Measurements from ENCODE around the gene TENM4. TPM values are rescaled to one million over a fixed set of nuclear protein-coding genes. Genes with fewer than 3 reads are reported as not detected.

TENM4 gene
- total and polyA plus RNA-seq, 10 of the 15 experiments (the other 5 are each of a cell fraction or from before 2014, with no cell fraction given): 0.03 to 0.12 (median 0.06) TPM; not detected in 7

DNA sequence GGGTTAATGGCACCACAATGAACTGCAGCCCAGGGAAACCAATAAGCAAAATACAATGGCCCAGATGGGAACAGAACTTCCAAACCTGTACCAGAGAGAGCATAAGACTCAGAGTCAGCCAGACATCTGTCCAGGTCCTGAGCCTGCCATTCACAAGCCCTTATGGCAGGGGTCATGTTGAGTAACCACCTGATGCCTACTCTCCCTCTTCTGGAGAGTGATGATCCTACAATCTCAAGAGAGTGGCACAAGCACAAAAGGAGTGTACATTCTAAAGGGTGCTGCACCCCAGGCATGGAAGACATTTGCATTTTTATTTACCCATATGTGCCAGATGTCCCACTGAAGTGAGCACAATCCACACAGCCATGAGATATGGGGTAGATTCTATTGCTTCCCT, 10.6 kb downstream of the TENM4 start:
- Histone ChIP-seq H3K9me3 (replicated peaks; ENCODE audit: control insufficient read depth, insufficient read depth, low read length) (no peaks in the 10 kb centered on the region), H2AFZ (ENCODE audit: control insufficient read depth, low read depth, low read length) (no peak overlapping the region), H3K79me2 (ENCODE audit: control insufficient read depth, insufficient read depth, low read length) (no peaks in the 10 kb centered on the region), H3K9ac (ENCODE audit: control insufficient read depth, insufficient read depth, low read length) (no peak overlapping the region), H3K27ac (ENCODE audit: control insufficient read depth, insufficient read depth) (no peak overlapping the region), H4K20me1 (ENCODE audit: control insufficient read depth, insufficient read depth) (no peaks in the 10 kb centered on the region), H3K4me2 (ENCODE audit: control insufficient read depth, insufficient read depth) (no peak overlapping the region), H3K4me1 (ENCODE audit: control insufficient read depth, insufficient read depth, low read length) (no peaks in the 10 kb centered on the region), H3K4me3 (no peak overlapping the region), H3K36me3 (ENCODE audit: control insufficient read depth in 2 of 2, insufficient read depth in 2 of 2, low read length in 1 of 2) (no peaks in the 10 kb centered on the region), H3K27me3 (replicated peaks in 1 of 2; ENCODE audit: control insufficient read depth in 2 of 2, insufficient read depth in 2 of 2, low read length in 1 of 2) (peaks cover 0 to 7% of the 10 kb centered on the region in 2 experiments; a peak in 1 of 4 replicates)
- CTCF ChIA-PET: interaction anchor here (0.8 to 1.3 kb wide), 2 partner anchors 28 to 203 kb away, joined by 3 to 4 read pairs; no protein-coding TSS in a partner anchor
- in situ Hi-C loops (cut with MboI) (no loop called here), intact Hi-C loops (cut with micrococcal nuclease; ENCODE audit: unreplicated experiment) (no loop called here)
- BruUV-seq (replicated peaks): no TSS peak
- no peak; the same call in 2 of the 3 replicates for ATAC-seq
- DNase-seq (ENCODE audit: low read depth, low spot score): no peak
- SMC1A ChIA-PET (ENCODE audit: uncharacterized antibody, unreplicated experiment): no interaction called here
- POLR2A ChIA-PET: no interaction called here
- RAD21 ChIA-PET (ENCODE audit: unreplicated experiment): interaction anchor here (0.7 kb wide), 1 partner anchor 45 kb away, joined by 3 read pairs; no protein-coding TSS in a partner anchor
- TF ChIP-seq TAF1 (IDR thresholded peaks at IDR 0.05; ENCODE audit: borderline replicate concordance, low read depth, low read length): no peak
- no peak for TF ChIP-seq ZNF274 (IDR thresholded peaks at IDR 0.05; ENCODE audit: insufficient read depth, insufficient read length)
- TF ChIP-seq, protein P1, sequence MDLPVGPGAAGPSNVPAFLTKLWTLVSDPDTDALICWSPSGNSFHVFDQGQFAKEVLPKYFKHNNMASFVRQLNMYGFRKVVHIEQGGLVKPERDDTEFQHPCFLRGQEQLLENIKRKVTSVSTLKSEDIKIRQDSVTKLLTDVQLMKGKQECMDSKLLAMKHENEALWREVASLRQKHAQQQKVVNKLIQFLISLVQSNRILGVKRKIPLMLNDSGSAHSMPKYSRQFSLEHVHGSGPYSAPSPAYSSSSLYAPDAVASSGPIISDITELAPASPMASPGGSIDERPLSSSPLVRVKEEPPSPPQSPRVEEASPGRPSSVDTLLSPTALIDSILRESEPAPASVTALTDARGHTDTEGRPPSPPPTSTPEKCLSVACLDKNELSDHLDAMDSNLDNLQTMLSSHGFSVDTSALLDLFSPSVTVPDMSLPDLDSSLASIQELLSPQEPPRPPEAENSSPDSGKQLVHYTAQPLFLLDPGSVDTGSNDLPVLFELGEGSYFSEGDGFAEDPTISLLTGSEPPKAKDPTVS (IDR thresholded peaks at IDR 0.05; ENCODE audit: low read depth, low read length): no peak
- TF ChIP-seq JUNB (IDR thresholded peaks at IDR 0.05): no peak
- no peak for TF ChIP-seq SREBF2 (IDR thresholded peaks at IDR 0.05; ENCODE audit: low read length)
- no peak for TF ChIP-seq NFYB (IDR thresholded peaks at IDR 0.05; ENCODE audit: insufficient read depth, low read depth, low read length)
- TF ChIP-seq, protein P2, sequence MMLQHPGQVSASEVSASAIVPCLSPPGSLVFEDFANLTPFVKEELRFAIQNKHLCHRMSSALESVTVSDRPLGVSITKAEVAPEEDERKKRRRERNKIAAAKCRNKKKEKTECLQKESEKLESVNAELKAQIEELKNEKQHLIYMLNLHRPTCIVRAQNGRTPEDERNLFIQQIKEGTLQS (IDR thresholded peaks at IDR 0.05; ENCODE audit: borderline replicate concordance, extremely low read depth, low read depth, low read length): no peak
- no peak for TF ChIP-seq ZNF384 (IDR thresholded peaks at IDR 0.05; ENCODE audit: borderline replicate concordance, low read depth, low read length)
- FAIRE-seq: no peak
